22Rv1 (cell line): ENCODE data around the gene NUSAP1.

Experiments used
- H3K27ac ChIP-seq: fragments of 450-650 bp; 2 replicates; pipeline ENCODE4 v1.5.1; 2017
- CTCF ChIP-seq: fragments of 450-650 bp; IDR thresholded peaks from 2 replicates; pipeline ENCODE4 v1.5.1; 2017; ENCODE audit warnings: mild to moderate bottlenecking
- ZFX ChIP-seq: fragments of 450-650 bp; IDR thresholded peaks from 2 replicates; pipeline ENCODE4 v1.6.1; 2017; ENCODE audit warnings: antibody characterized with exemption, borderline replicate concordance

NUSAP1 gene

GRCh38 chr15:41332194-41333025, at the start of gene NUSAP1, which contains the start of gene OIP5:
NUSAP1 (plus strand) TSS chr15:41332881; CDS start chr15:41332958, 77 bp downstream.
OIP5 (minus strand) TSS chr15:41332591; CDS start chr15:41332561, 30 bp downstream.
- TF ChIP-seq CTCF (peak; percentile 59), ZFX (no peak)
- peak within 1 kb of the TSS; percentile 96 for H3K27ac ChIP-seq

GRCh38 chr15:41282980-41283652, 49.6 kb upstream of the NUSAP1 start:
- peak overlapping the region; percentile 84 for H3K27ac ChIP-seq

GRCh38 chr15:41283653-41284426, 48.8 kb upstream of the NUSAP1 start:
- TF ChIP-seq ZFX: no peak
- no peak for TF ChIP-seq CTCF
- H3K27ac ChIP-seq: peak overlapping the region; percentile 84

GRCh38 chr15:41284427-41285177, 48.1 kb upstream of the NUSAP1 start:
- peak overlapping the region; percentile 84 for H3K27ac ChIP-seq
- no peak for TF ChIP-seq ZFX
- no peak for TF ChIP-seq CTCF

- H3K27ac ChIP-seq: peak overlapping the region; percentile 84
Measured at GRCh38 chr15:41285285-41285684, 47.4 kb upstream of the NUSAP1 start.

GRCh38 chr15:41286665-41287333, 45.9 kb upstream of the NUSAP1 start:
- no peak overlapping the region; the same call in 1 of the 2 replicates for H3K27ac ChIP-seq
- no peak for TF ChIP-seq ZFX
- no peak for TF ChIP-seq CTCF

More at GRCh38 chr15:41285285-41285684, 47.4 kb upstream of the NUSAP1 start:
- no peak for TF ChIP-seq ZFX
- no peak for TF ChIP-seq CTCF
